ENCODE data around the gene PEX16. TPM values are rescaled to one million over a fixed set of nuclear protein-coding genes. Genes with fewer than 3 reads are reported as not detected.

PEX16 gene
- polyA plus RNA-seq, 1 experiment = 16.0 TPM

- POLR2A ChIA-PET = no interaction called here
- Histone ChIP-seq H3K27ac (ENCODE audit: low read depth, low read length) (no peak overlapping the region), H3K9me3 (ENCODE audit: control insufficient read depth, insufficient read depth, low read length) (peaks cover 3% of the 10 kb centered on the region; the same call in 1 of the 2 replicates), H3K27me3 (ENCODE audit: control insufficient read depth, insufficient read depth, low read length) (peaks cover 40% of the 10 kb centered on the region), H3K4me3 (ENCODE audit: low read depth, low read length) (no peak overlapping the region)
- no peak for TF ChIP-seq CTCF (IDR thresholded peaks at IDR 0.05; ENCODE audit: low read depth, low read length)
- CTCF ChIA-PET = interaction anchor here (1.0 to 2.1 kb wide), 2 partner anchors 38 to 54 kb away, joined by 3 to 6 read pairs; no protein-coding TSS in a partner anchor
- DNase-seq (ENCODE audit: low read depth, low spot score) = no peak
Observed at GRCh38 chr11:45926536-45927331, 9.1 kb upstream of the PEX16 start.

GRCh38 chr11:45926001-45926401 lies 8.3 kb upstream of the PEX16 start:
- H3K9me3 ChIP-seq (ENCODE audit: control insufficient read depth, insufficient read depth, low read length) = peaks cover 3% of the 10 kb centered on the region; the same call in 1 of the 2 replicates
- CTCF ChIA-PET = interaction anchor here (1.4 kb wide), 1 partner anchor 39 kb away, joined by 3 read pairs; no protein-coding TSS in a partner anchor
- TF ChIP-seq CTCF (IDR thresholded peaks at IDR 0.05; ENCODE audit: low read depth, low read length) = no peak
- DNase-seq (ENCODE audit: low read depth, low spot score) = no peak
- POLR2A ChIA-PET = no interaction called here
- H3K4me3 ChIP-seq (ENCODE audit: low read depth, low read length) = no peak overlapping the region
- peaks cover 48% of the 10 kb centered on the region for H3K27me3 ChIP-seq (ENCODE audit: control insufficient read depth, insufficient read depth, low read length)
- no peak overlapping the region for H3K27ac ChIP-seq (ENCODE audit: low read depth, low read length)

- no peak for TF ChIP-seq CTCF (IDR thresholded peaks at IDR 0.05; ENCODE audit: low read depth, low read length)
- no peak for DNase-seq (ENCODE audit: low read depth, low spot score)
- Histone ChIP-seq H3K4me3 (ENCODE audit: low read depth, low read length) (no peak overlapping the region), H3K9me3 (ENCODE audit: control insufficient read depth, insufficient read depth, low read length) (peaks cover 3% of the 10 kb centered on the region; the same call in 1 of the 2 replicates), H3K27me3 (ENCODE audit: control insufficient read depth, insufficient read depth, low read length) (peaks cover 49% of the 10 kb centered on the region), H3K27ac (ENCODE audit: low read depth, low read length) (no peak overlapping the region)
- ChIA-PET POLR2A (no interaction called here), CTCF (interaction anchor here (1.4 kb wide), 1 partner anchor 39 kb away, joined by 3 read pairs; no protein-coding TSS in a partner anchor)
Observed at GRCh38 chr11:45925550-45925949, 7.9 kb upstream of the PEX16 start.

- CTCF ChIA-PET = interaction anchor here (1.4 kb wide), 1 partner anchor 40 kb away, joined by 3 read pairs; no protein-coding TSS in a partner anchor
- TF ChIP-seq CTCF (IDR thresholded peaks at IDR 0.05; ENCODE audit: low read depth, low read length) = no peak
- POLR2A ChIA-PET = no interaction called here
Observed at GRCh38 chr11:45924927-45925326, 7.2 kb upstream of the PEX16 start.

More at GRCh38 chr11:45924927-45925326, 7.2 kb upstream of the PEX16 start:
- DNase-seq (ENCODE audit: low read depth, low spot score) = no peak
- H3K9me3 ChIP-seq (ENCODE audit: control insufficient read depth, insufficient read depth, low read length) = peaks cover 3% of the 10 kb centered on the region; the same call in 1 of the 2 replicates
- H3K27me3 ChIP-seq (ENCODE audit: control insufficient read depth, insufficient read depth, low read length) = peaks cover 51% of the 10 kb centered on the region
- no peak overlapping the region for H3K27ac ChIP-seq (ENCODE audit: low read depth, low read length)
- H3K4me3 ChIP-seq (ENCODE audit: low read depth, low read length) = no peak overlapping the region
